HEK293 (cell line): ENCODE results near the gene P2RX1.

Source experiments
- CTCF ChIA-PET: fragments of 350-600 bp; formaldehyde crosslinking; extraction: SDS; loops from one replicate; lab custom pipeline; 2021; ENCODE audit warnings: antibody characterized with exemption; lab: Yijun Ruan, JAX
- POLR2A ChIA-PET: fragments of 300-600 bp; formaldehyde crosslinking; extraction: SDS; loops from one replicate; lab custom pipeline; 2020; ENCODE audit warnings: antibody characterized with exemption, inconsistent platforms; lab: Yijun Ruan, JAX
- H3K27ac ChIP-seq: fragments of 200-500 bp; sonication (Bioruptor generic); 2 replicates; pipeline ENCODE4 v1.5.1; 2014; ENCODE audit warnings: low read depth, low read length, control low read depth, inconsistent platforms; ENCODE audit errors: extremely low read depth
- H3K36me3 ChIP-seq, 2 experiments: fragments of 200-500 bp in 1 of 2; sonication (Bioruptor generic) in 1 of 2; 1 replicate in 1 of 2; 2 replicates in 1 of 2; pipeline ENCODE4 v1.5.1; 2014 to 2017; ENCODE audit warnings: inconsistent platforms in 2 of 2, low read length in 2 of 2; ENCODE audit not compliant: control insufficient read depth in 2 of 2, insufficient read depth in 1 of 2
- H3K4me1 ChIP-seq: fragments of 200-500 bp; sonication (Bioruptor generic); 2 replicates; pipeline ENCODE4 v1.5.1; 2014; ENCODE audit warnings: mild to moderate bottlenecking, low read length, inconsistent platforms; ENCODE audit not compliant: control insufficient read depth, insufficient read depth
- H3K4me3 ChIP-seq: 2 replicates; pipeline ENCODE4 v1.5.1; 2011; ENCODE audit warnings: low read depth, mild to moderate bottlenecking, control low read depth, low read length, moderate library complexity
- H3K9me3 ChIP-seq: fragments of 200-500 bp; sonication (Bioruptor generic); 2 replicates; pipeline ENCODE4 v1.5.1; 2014; ENCODE audit warnings: low read depth, low read length, inconsistent platforms; ENCODE audit not compliant: control insufficient read depth, insufficient read depth
- ATF2 ChIP-seq: fragments of 450-650 bp; formaldehyde crosslinking; IDR thresholded peaks from 2 replicates; pipeline ENCODE4 v1.5.1; 2016; ENCODE audit warnings: missing biosample characterization, missing genetic modification characterization, low read depth
- FEZF1 ChIP-seq: fragments of 450-650 bp; formaldehyde crosslinking; IDR thresholded peaks from 2 replicates; pipeline ENCODE4 v1.5.1; 2016; ENCODE audit warnings: missing biosample characterization, missing genetic modification characterization
- HOXC10 ChIP-seq: sonication (generic); formaldehyde crosslinking; IDR thresholded peaks from 2 replicates; pipeline ENCODE4 v1.8.1; 2023; ENCODE audit warnings: mild to moderate bottlenecking, missing genetic modification reagents
- REST ChIP-seq: fragments of 450-650 bp; formaldehyde crosslinking; IDR thresholded peaks from 2 replicates; pipeline ENCODE4 v1.5.1; 2016; ENCODE audit warnings: missing biosample characterization, missing genetic modification characterization
- ZFP37 ChIP-seq: fragments of 450-650 bp; formaldehyde crosslinking; IDR thresholded peaks from 2 replicates; pipeline ENCODE4 v1.5.1; 2016; ENCODE audit warnings: missing biosample characterization, missing genetic modification characterization
- ZNF23 ChIP-seq: fragments of 450-650 bp; formaldehyde crosslinking; IDR thresholded peaks from 2 replicates; pipeline ENCODE4 v1.5.1; 2016; ENCODE audit warnings: missing biosample characterization, missing genetic modification characterization, borderline replicate concordance
- ZNF266 ChIP-seq: fragments of 450-650 bp; formaldehyde crosslinking; IDR thresholded peaks from 2 replicates; pipeline ENCODE4 v1.5.1; 2016; ENCODE audit warnings: missing biosample characterization, missing genetic modification characterization, low read depth
- ZNF292 ChIP-seq: fragments of 450-650 bp; formaldehyde crosslinking; IDR thresholded peaks from 2 replicates; pipeline ENCODE4 v1.5.1; 2016; ENCODE audit warnings: low read depth, missing biosample characterization, missing genetic modification characterization, borderline replicate concordance
- ZNF302 ChIP-seq: fragments of 450-650 bp; formaldehyde crosslinking; IDR thresholded peaks from 2 replicates; pipeline ENCODE4 v1.5.1; 2016; ENCODE audit warnings: missing biosample characterization, missing genetic modification characterization, low read depth
- ZNF335 ChIP-seq: fragments of 450-650 bp; formaldehyde crosslinking; conservative IDR thresholded peaks from 2 replicates; pipeline ENCODE4 v1.5.1; 2016; ENCODE audit warnings: missing biosample characterization, missing genetic modification characterization
- ZNF37A ChIP-seq: fragments of 450-650 bp; IDR thresholded peaks from 2 replicates; pipeline ENCODE4 v1.5.1; 2018; ENCODE audit warnings: missing biosample characterization, missing genetic modification characterization
- ZNF621 ChIP-seq: fragments of 450-650 bp; formaldehyde crosslinking; IDR thresholded peaks from 2 replicates; pipeline ENCODE4 v1.5.1; 2017; ENCODE audit warnings: missing biosample characterization, missing genetic modification characterization
- ZXDB ChIP-seq: fragments of 450-650 bp; formaldehyde crosslinking; IDR thresholded peaks from 2 replicates; pipeline ENCODE4 v1.5.1; 2016; ENCODE audit warnings: missing biosample characterization, missing genetic modification characterization
- TF ChIP-seq, protein P1 (sequence below): fragments of 450-650 bp; formaldehyde crosslinking; optimal IDR thresholded peaks from 2 replicates; pipeline ENCODE3; 2016; ENCODE audit warnings: missing biosample characterization, mild to moderate bottlenecking, missing genetic modification characterization

Gene P2RX1

DNA sequence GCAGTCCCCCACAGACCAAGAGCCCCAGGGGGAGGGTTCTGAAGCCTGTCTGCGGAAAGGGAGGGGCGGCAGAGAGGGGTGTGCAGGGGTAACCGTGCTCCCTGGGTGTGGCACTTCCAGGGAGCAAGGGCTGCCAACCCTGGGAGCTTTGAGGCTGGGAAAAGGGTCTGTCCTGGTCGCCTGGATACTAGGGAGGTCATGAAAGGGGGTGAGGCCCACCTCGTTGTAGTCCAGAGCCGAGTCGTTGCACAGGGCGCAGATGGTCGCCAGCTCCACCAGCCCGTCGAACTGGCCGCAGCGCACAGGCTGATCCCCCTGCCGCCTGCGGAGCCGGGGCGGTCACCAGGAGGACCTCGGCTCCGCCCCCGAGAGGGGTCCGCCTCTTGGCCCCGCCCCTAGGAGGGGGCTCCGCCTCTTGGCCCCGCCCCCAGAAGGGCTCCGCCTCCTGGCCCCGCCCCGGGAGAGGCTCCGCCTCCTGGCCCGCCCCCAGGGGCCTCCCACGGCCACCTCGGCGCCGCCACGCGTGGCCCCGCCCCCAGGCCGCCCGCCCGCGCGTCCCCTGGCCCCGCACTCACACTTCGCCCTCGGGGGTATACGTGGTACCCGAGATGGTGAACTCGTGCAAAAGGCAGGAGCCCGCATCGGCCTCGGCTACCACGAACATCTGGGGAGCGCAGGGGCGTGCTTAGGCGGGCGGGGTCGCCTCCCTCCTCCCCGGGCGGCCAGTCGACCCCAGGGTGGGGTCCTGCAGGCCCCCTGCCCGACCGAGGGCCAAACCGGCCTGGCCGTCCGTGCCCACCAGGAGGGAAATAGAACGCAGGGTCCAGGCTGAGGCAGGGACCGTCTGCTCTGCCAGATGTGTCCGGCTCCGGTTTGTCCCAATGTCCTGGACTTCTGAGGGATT is 28.5 kb upstream of the P2RX1 start (continued):
- TF ChIP-seq, protein P1, sequence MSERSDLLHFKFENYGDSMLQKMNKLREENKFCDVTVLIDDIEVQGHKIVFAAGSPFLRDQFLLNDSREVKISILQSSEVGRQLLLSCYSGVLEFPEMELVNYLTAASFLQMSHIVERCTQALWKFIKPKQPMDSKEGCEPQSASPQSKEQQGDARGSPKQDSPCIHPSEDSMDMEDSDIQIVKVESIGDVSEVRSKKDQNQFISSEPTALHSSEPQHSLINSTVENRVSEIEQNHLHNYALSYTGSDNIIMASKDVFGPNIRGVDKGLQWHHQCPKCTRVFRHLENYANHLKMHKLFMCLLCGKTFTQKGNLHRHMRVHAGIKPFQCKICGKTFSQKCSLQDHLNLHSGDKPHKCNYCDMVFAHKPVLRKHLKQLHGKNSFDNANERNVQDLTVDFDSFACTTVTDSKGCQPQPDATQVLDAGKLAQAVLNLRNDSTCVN (tag by site-specific recombination) = peak; percentile 44

GRCh38 chr17:3943240-3943891 is 27.1 kb upstream of the P2RX1 start:
- POLR2A ChIA-PET = no interaction called here
- Histone ChIP-seq H3K27ac (no peak overlapping the region), H3K9me3 (no peaks in the 10 kb centered on the region)

GRCh38 chr17:3940965-3941698 is 24.9 kb upstream of the P2RX1 start:
- Histone ChIP-seq H3K36me3 (peaks cover 0 to 17% of the 10 kb centered on the region in 2 experiments; a peak in 1 of 3 replicates), H3K4me3 (no peak overlapping the region), H3K9me3 (no peaks in the 10 kb centered on the region)
- POLR2A ChIA-PET = interaction anchor here (0.5 kb wide), 1 partner anchor 13 kb away, joined by 4 read pairs; no protein-coding TSS in a partner anchor
- TF ChIP-seq REST (no peak), ZXDB (tag by site-specific recombination) (no peak), ZNF23 (tag by site-specific recombination) (no peak), ZNF292 (no peak), ZNF621 (tag by site-specific recombination) (no peak), ZNF335 (tag by site-specific recombination) (no peak), FEZF1 (tag by site-specific recombination) (no peak), ZNF37A (tag by site-specific recombination) (no peak)
- TF ChIP-seq, all 188 proteins: peak for 0
- CTCF ChIA-PET = no interaction called here
- Histone ChIP-seq H3K4me1 (peaks cover 3% of the 10 kb centered on the region; the same call in 1 of the 2 replicates), H3K27ac (no peak overlapping the region)

More at GRCh38 chr17:3943240-3943891, 27.1 kb upstream of the P2RX1 start:
- no peak overlapping the region for H3K4me3 ChIP-seq
- peaks cover 3% of the 10 kb centered on the region; the same call in 1 of the 2 replicates for H3K4me1 ChIP-seq
- CTCF ChIA-PET = interaction anchor here (0.7 to 1.8 kb wide), 3 partner anchors 9 to 1347 kb away, joined by 3 to 8 read pairs (median 4); no protein-coding TSS in a partner anchor
- peaks cover 0 to 5% of the 10 kb centered on the region in 2 experiments; a peak in 1 of 3 replicates for H3K36me3 ChIP-seq
- TF ChIP-seq ZFP37 (tag by site-specific recombination) (no peak), ZNF292 (no peak), ZNF302 (tag by site-specific recombination) (no peak), HOXC10 (CRISPR knock-in tag) (no peak), ZNF266 (no peak), ATF2 (tag by site-specific recombination) (no peak)
